Measurements from ENCODE around the gene RANGAP1.

Gene RANGAP1

DNA sequence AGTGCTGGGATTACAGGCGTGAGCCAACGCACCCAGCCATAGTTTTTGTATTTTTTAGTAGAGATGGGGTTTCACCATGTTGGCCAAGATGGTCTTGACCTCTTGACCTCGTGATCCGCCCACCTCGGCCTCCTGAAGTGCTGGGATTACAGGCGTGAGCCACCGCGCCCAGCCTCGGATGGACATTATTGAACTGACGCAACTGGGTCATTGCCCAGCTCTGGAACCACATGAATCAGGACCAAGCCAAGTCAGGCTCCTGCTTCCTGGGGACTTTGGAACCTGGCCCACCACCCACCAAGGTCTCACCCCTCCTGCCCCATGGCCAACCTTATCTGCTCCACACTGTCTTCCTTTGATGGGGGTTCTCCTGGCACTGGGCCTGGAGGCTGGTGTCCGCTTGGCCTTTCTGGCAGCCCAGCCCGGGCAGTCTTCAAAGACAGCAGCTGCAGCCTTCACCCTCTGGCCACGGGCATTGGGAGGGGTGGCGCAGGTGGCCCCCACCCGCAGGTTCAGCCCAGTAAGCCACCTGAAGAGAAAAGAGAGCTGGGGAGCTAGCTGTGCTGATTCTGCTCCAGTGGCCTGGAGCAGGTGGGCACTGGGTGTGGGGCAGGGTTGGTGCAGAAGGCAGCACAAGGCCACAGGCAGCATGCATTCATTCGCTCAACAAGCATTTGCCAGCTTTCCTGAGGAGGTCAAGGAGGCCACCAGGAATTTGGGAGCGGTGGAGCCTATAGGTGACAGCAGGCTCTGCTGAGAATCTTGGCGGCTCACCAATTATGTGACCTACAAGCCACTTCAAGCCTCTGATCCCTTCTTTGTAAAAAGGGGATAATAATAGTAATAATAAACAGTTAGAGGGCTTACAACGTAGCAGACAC, 50.9 kb downstream of the RANGAP1 start:
- no peak overlapping the region for H3K4me2 ChIP-seq (ENCODE audit: low read depth, low read length, poor library complexity, severe bottlenecking)
- TF ChIP-seq, protein P1, sequence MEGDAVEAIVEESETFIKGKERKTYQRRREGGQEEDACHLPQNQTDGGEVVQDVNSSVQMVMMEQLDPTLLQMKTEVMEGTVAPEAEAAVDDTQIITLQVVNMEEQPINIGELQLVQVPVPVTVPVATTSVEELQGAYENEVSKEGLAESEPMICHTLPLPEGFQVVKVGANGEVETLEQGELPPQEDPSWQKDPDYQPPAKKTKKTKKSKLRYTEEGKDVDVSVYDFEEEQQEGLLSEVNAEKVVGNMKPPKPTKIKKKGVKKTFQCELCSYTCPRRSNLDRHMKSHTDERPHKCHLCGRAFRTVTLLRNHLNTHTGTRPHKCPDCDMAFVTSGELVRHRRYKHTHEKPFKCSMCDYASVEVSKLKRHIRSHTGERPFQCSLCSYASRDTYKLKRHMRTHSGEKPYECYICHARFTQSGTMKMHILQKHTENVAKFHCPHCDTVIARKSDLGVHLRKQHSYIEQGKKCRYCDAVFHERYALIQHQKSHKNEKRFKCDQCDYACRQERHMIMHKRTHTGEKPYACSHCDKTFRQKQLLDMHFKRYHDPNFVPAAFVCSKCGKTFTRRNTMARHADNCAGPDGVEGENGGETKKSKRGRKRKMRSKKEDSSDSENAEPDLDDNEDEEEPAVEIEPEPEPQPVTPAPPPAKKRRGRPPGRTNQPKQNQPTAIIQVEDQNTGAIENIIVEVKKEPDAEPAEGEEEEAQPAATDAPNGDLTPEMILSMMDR (conservative IDR thresholded peaks at IDR 0.05; ENCODE audit: low read length), result no peak
- no peak for TF ChIP-seq EZH2phosphoT487 (IDR thresholded peaks at IDR 0.05; ENCODE audit: borderline replicate concordance)
- H3K4me1 ChIP-seq (ENCODE audit: insufficient read depth, low read length, poor library complexity, severe bottlenecking), result no peaks in the 10 kb centered on the region

DNA sequence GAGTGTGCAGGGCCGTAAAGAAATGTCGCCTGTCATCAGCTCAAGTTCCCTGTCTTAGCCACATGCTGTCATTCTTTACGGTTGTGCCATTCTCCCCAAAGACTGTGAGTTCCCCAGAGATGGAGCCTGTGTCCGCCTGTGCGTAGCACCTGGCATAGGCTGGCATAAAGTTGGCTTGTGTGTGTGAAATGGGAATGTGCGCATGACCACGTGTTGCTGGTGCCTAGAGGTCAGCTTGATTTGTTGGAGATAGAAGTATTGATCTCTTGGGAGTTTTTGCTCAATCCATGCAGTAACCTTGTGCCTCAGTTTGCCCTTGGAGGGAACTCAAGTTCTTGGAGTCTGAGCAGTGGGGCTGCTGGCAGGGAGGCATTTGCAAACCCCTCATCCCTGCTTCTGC, 54.6 kb downstream of the RANGAP1 start:
- Histone ChIP-seq H3F3A (ENCODE audit: low read depth) (no peaks in the 10 kb centered on the region), H3K27me3 (ENCODE audit: insufficient read depth, low read length, poor library complexity, severe bottlenecking) (no peaks in the 10 kb centered on the region), H4K20me1 (ENCODE audit: insufficient read depth, low read length, poor library complexity, severe bottlenecking) (no peaks in the 10 kb centered on the region), H3K4me2 (ENCODE audit: low read depth, low read length, poor library complexity, severe bottlenecking) (no peak overlapping the region), H3K79me2 (ENCODE audit: insufficient read depth, low read length) (no peaks in the 10 kb centered on the region), H2AFZ (ENCODE audit: low read length) (no peak overlapping the region), H3K9me3 (ENCODE audit: insufficient read depth, low read depth, low read length) (no peaks in the 10 kb centered on the region), H3K36me3 (ENCODE audit: insufficient read depth, low read length) (no peaks in the 10 kb centered on the region; the same call in 1 of the 2 replicates), H3K9ac (ENCODE audit: low read depth, low read length, poor library complexity, severe bottlenecking) (no peak overlapping the region), H3K4me3 (ENCODE audit: low read length, poor library complexity, severe bottlenecking) (no peak overlapping the region), H3K9me2 (replicated peaks; ENCODE audit: low read depth, low read length) (no peaks in the 10 kb centered on the region), H3K4me1 (ENCODE audit: insufficient read depth, low read length, poor library complexity, severe bottlenecking) (no peaks in the 10 kb centered on the region)
- TF ChIP-seq, protein P1 (conservative IDR thresholded peaks at IDR 0.05; ENCODE audit: low read length), result no peak
- TF ChIP-seq EZH2phosphoT487 (IDR thresholded peaks at IDR 0.05; ENCODE audit: borderline replicate concordance), result no peak

More for the DNA sequence above, 50.9 kb downstream of the RANGAP1 start:
- no peaks in the 10 kb centered on the region for H4K20me1 ChIP-seq (ENCODE audit: insufficient read depth, low read length, poor library complexity, severe bottlenecking)
- H3K79me2 ChIP-seq (ENCODE audit: insufficient read depth, low read length), result no peaks in the 10 kb centered on the region
- no peaks in the 10 kb centered on the region; the same call in 1 of the 2 replicates for H3K36me3 ChIP-seq (ENCODE audit: insufficient read depth, low read length)
- H3K9me3 ChIP-seq (ENCODE audit: insufficient read depth, low read depth, low read length), result no peaks in the 10 kb centered on the region
- H3K9me2 ChIP-seq (replicated peaks; ENCODE audit: low read depth, low read length), result no peaks in the 10 kb centered on the region
- H3F3A ChIP-seq (ENCODE audit: low read depth), result no peaks in the 10 kb centered on the region
- no peak overlapping the region for H3K4me3 ChIP-seq (ENCODE audit: low read length, poor library complexity, severe bottlenecking)
- no peaks in the 10 kb centered on the region for H3K27me3 ChIP-seq (ENCODE audit: insufficient read depth, low read length, poor library complexity, severe bottlenecking)
- H2AFZ ChIP-seq (ENCODE audit: low read length), result no peak overlapping the region
- H3K9ac ChIP-seq (ENCODE audit: low read depth, low read length, poor library complexity, severe bottlenecking), result no peak overlapping the region

GRCh38 chr22:41230401-41230785, 55.6 kb downstream of the RANGAP1 start:
- TF ChIP-seq, protein P1 (conservative IDR thresholded peaks at IDR 0.05; ENCODE audit: low read length), result no peak
- TF ChIP-seq EZH2phosphoT487 (IDR thresholded peaks at IDR 0.05; ENCODE audit: borderline replicate concordance), result no peak
- no peaks in the 10 kb centered on the region; the same call in 1 of the 2 replicates for H3K36me3 ChIP-seq (ENCODE audit: insufficient read depth, low read length)
- no peaks in the 10 kb centered on the region for H3K9me3 ChIP-seq (ENCODE audit: insufficient read depth, low read depth, low read length)
- H3K4me1 ChIP-seq (ENCODE audit: insufficient read depth, low read length, poor library complexity, severe bottlenecking), result no peaks in the 10 kb centered on the region
- H3K4me2 ChIP-seq (ENCODE audit: low read depth, low read length, poor library complexity, severe bottlenecking), result no peak overlapping the region
- no peaks in the 10 kb centered on the region for H4K20me1 ChIP-seq (ENCODE audit: insufficient read depth, low read length, poor library complexity, severe bottlenecking)
- no peaks in the 10 kb centered on the region for H3K79me2 ChIP-seq (ENCODE audit: insufficient read depth, low read length)
- no peak overlapping the region for H3K9ac ChIP-seq (ENCODE audit: low read depth, low read length, poor library complexity, severe bottlenecking)
- no peaks in the 10 kb centered on the region for H3K27me3 ChIP-seq (ENCODE audit: insufficient read depth, low read length, poor library complexity, severe bottlenecking)
- no peak overlapping the region for H3K4me3 ChIP-seq (ENCODE audit: low read length, poor library complexity, severe bottlenecking)
- no peak overlapping the region for H2AFZ ChIP-seq (ENCODE audit: low read length)
- H3K9me2 ChIP-seq (replicated peaks; ENCODE audit: low read depth, low read length), result no peaks in the 10 kb centered on the region
- no peaks in the 10 kb centered on the region for H3F3A ChIP-seq (ENCODE audit: low read depth)
